Ascending aorta (tissue), 2 donors: ENCODE results near the gene EVX2. TPM values are rescaled to one million over a fixed set of nuclear protein-coding genes. Genes with fewer than 3 reads are reported as not detected.

Source experiments
- DNase-seq, 2 donors: peaks; one replicate each; pipeline ENCODE4 v3.0.0-alpha.2; 2019; ENCODE audit warnings: low spot score in 2 of 2
- H3K27ac ChIP-seq, 2 donors: fragments of 200-600 bp; sonication (generic); one replicate each; pipeline ENCODE4 v1.5.1; 2016 to 2017; ENCODE audit warnings: mild to moderate bottlenecking in 1 of 2
- H3K27me3 ChIP-seq: fragments of 200-600 bp; sonication (generic); one replicate; pipeline ENCODE4 v1.5.1; 2017
- H3K36me3 ChIP-seq, 2 donors: fragments of 200-600 bp; sonication (generic); one replicate each; pipeline ENCODE4 v1.5.1; 2016
- H3K4me1 ChIP-seq, 2 donors: fragments of 200-600 bp; sonication (generic); one replicate each; pipeline ENCODE4 v1.5.1; 2016 to 2017; ENCODE audit warnings: mild to moderate bottlenecking in 1 of 2
- H3K4me3 ChIP-seq, 2 donors: fragments of 200-600 bp; sonication (generic); one replicate each; pipeline ENCODE4 v1.5.1; 2016 to 2017; ENCODE audit warnings: mild to moderate bottlenecking in 1 of 2
- H3K9me3 ChIP-seq, 2 donors: fragments of 200-600 bp; sonication (generic); one replicate each; pipeline ENCODE4 v1.5.1; 2016
- CTCF ChIP-seq, 3 experiments: fragments of 200-600 bp in 2 of 3; fragments of 450-650 bp in 1 of 3; sonication (generic) in 2 of 3; IDR thresholded peaks; one replicate each; pipeline ENCODE4 v1.5.1; 2016 to 2019; ENCODE audit warnings: antibody characterized with exemption in 3 of 3, mild to moderate bottlenecking in 1 of 3, moderate library complexity in 1 of 3
- intact Hi-C: fragments of 100-400 bp; cut with DNase I; formaldehyde crosslinking; loops from one replicate; pipeline ENCODE4 v1.15.1; 2023
- total RNA-seq: library from RNA; depleted of rRNA; stranded (reverse); fragments of >200 nt; gene quantifications from one replicate; pipeline ENCODE4 v1.1.0, GENCODE V29; 2016

Gene EVX2
- total RNA-seq, 1 donor from 2014 or later = not detected

- Histone ChIP-seq H3K4me3 (no peak overlapping the region), H3K36me3 (no peaks in the 10 kb centered on the region), H3K27ac (no peak overlapping the region), H3K4me1 (no peaks in the 10 kb centered on the region), H3K9me3 (no peaks in the 10 kb centered on the region), H3K27me3 (peaks cover 73% of the 10 kb centered on the region)
- no peak for TF ChIP-seq CTCF (IDR thresholded peaks at IDR 0.05)
- no peak for DNase-seq
- intact Hi-C loops = loop anchor here (5.0 kb wide), 2 partner anchors 38 to 82 kb away; partner anchors contain the start of genes HOXD9 and LNPK
Observed at GRCh38 chr2:176084611-176085119, 903 bp upstream of the EVX2 start.

GRCh38 chr2:176082824-176083751, 674 bp downstream of the EVX2 start:
- no peak overlapping the region for H3K4me3 ChIP-seq
- TF ChIP-seq CTCF (IDR thresholded peaks at IDR 0.05) = no peak
- no peak for DNase-seq
- no peaks in the 10 kb centered on the region for H3K36me3 ChIP-seq
- no peaks in the 10 kb centered on the region for H3K4me1 ChIP-seq
- H3K9me3 ChIP-seq = no peaks in the 10 kb centered on the region
- intact Hi-C loops = loop anchor here (5.0 kb wide), 1 partner anchor 39 kb away; the partner anchor contains the start of gene HOXD9
- no peak overlapping the region for H3K27ac ChIP-seq
- peaks cover 85% of the 10 kb centered on the region for H3K27me3 ChIP-seq

- Histone ChIP-seq H3K36me3 (no peaks in the 10 kb centered on the region), H3K4me3 (no peak overlapping the region), H3K4me1 (no peaks in the 10 kb centered on the region), H3K27me3 (peaks cover 83% of the 10 kb centered on the region), H3K27ac (no peak overlapping the region), H3K9me3 (no peaks in the 10 kb centered on the region)
- no peak for DNase-seq
- intact Hi-C loops = loop anchor here (5.0 kb wide), 1 partner anchor 40 kb away; the partner anchor contains the start of gene HOXD9
- TF ChIP-seq CTCF (IDR thresholded peaks at IDR 0.05) = no peak
Observed at GRCh38 chr2:176082525-176082823, 1.3 kb downstream of the EVX2 start.

GRCh38 chr2:176081837-176082524, 1.8 kb downstream of the EVX2 start:
- Histone ChIP-seq H3K36me3 (no peaks in the 10 kb centered on the region), H3K4me3 (no peak overlapping the region)

More at GRCh38 chr2:176081837-176082524, 1.8 kb downstream of the EVX2 start:
- intact Hi-C loops = loop anchor here (5.0 kb wide), 1 partner anchor 40 kb away; the partner anchor contains the start of gene HOXD9
- no peak for TF ChIP-seq CTCF (IDR thresholded peaks at IDR 0.05)
- DNase-seq = no peak
- H3K27me3 ChIP-seq = peaks cover 84% of the 10 kb centered on the region
- no peak overlapping the region for H3K27ac ChIP-seq
- no peaks in the 10 kb centered on the region for H3K4me1 ChIP-seq
- no peaks in the 10 kb centered on the region for H3K9me3 ChIP-seq
